ENCODE measurements around the gene PTMS.

The PTMS gene

DNA sequence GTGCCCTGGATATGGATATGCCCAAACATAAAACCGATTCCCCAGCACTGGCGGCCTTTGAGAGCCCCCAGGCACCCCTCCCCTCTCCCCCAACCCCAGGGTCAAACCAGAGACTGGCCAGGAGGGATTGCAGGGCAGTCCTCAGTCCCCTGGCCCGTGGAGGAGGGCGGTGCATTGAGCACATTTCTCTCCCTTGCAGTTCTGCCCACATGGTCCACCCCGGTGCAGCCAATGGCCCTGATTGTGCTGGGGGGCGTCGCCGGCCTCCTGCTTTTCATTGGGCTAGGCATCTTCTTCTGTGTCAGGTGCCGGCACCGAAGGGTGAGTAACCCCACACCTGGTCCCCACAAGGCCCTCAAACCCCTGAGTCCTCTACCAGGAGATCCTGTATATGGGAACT, 52.1 kb downstream of the PTMS start:
- Histone ChIP-seq H3K4me3 (ENCODE audit: low read length) (peak overlapping the region; percentile 5; the same call in 1 of the 2 replicates), H3K4me1 (ENCODE audit: insufficient read depth, low read length) (peaks cover 42% of the 10 kb centered on the region), H3K36me3 (ENCODE audit: insufficient read depth, low read length) (no peaks in the 10 kb centered on the region), H3K9ac (ENCODE audit: low read depth, low read length) (no peak overlapping the region), H3K27me3 (ENCODE audit: insufficient read depth, low read length) (peaks cover 24% of the 10 kb centered on the region), H3K27ac (ENCODE audit: low read depth, low read length) (no peak overlapping the region; the same call in 1 of the 2 replicates), H3K9me3 (ENCODE audit: insufficient read depth, low read depth, low read length) (no peaks in the 10 kb centered on the region)
- 60% methylated on average over 10 of the region's 10 CpGs for WGBS

GRCh38 chr12:6818645-6819044, 52.5 kb downstream of the PTMS start:
- no peaks in the 10 kb centered on the region for H3K36me3 ChIP-seq (ENCODE audit: insufficient read depth, low read length)
- no peak overlapping the region for H3K9ac ChIP-seq (ENCODE audit: low read depth, low read length)
- peaks cover 24% of the 10 kb centered on the region for H3K27me3 ChIP-seq (ENCODE audit: insufficient read depth, low read length)
- H3K27ac ChIP-seq (ENCODE audit: low read depth, low read length): no peak overlapping the region; the same call in 1 of the 2 replicates
- no peaks in the 10 kb centered on the region for H3K9me3 ChIP-seq (ENCODE audit: insufficient read depth, low read depth, low read length)
- H3K4me1 ChIP-seq (ENCODE audit: insufficient read depth, low read length): peaks cover 44% of the 10 kb centered on the region
- H3K4me3 ChIP-seq (ENCODE audit: low read length): peak overlapping the region; percentile 5; the same call in 1 of the 2 replicates
- 72% methylated on average over 5 of the region's 5 CpGs for WGBS

DNA sequence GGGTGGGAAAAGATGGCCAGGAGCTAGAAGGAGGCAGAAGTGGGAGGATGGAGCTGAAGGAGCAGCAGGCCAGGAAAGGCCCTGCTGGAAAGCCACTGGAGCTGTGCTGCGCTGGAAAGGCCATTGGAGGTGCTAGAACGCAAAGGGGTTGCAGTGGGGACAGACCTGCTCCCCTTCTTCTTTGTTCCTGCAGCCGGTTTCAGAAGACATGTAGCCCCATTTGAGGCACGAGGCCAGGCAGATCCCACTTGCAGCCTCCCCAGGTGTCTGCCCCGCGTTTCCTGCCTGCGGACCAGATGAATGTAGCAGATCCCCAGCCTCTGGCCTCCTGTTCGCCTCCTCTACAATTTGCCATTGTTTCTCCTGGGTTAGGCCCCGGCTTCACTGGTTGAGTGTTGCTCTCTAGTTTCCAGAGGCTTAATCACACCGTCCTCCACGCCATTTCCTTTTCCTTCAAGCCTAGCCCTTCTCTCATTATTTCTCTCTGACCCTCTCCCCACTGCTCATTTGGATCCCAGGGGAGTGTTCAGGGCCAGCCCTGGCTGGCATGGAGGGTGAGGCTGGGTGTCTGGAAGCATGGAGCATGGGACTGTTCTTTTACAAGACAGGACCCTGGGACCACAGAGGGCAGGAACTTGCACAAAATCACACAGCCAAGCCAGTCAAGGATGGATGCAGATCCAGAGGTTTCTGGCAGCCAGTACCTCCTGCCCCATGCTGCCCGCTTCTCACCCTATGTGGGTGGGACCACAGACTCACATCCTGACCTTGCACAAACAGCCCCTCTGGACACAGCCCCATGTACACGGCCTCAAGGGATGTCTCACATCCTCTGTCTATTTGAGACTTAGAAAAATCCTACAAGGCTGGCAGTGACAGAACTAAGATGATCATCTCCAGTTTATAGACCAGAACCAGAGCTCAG, 53.2 kb downstream of the PTMS start:
- H3K4me1 ChIP-seq (ENCODE audit: insufficient read depth, low read length): peaks cover 44% of the 10 kb centered on the region

GRCh38 chr12:6820166-6820565, 54.0 kb downstream of the PTMS start:
- Histone ChIP-seq H3K9me3 (ENCODE audit: insufficient read depth, low read depth, low read length) (no peaks in the 10 kb centered on the region), H3K4me1 (ENCODE audit: insufficient read depth, low read length) (peaks cover 44% of the 10 kb centered on the region), H3K9ac (ENCODE audit: low read depth, low read length) (no peak overlapping the region), H3K27me3 (ENCODE audit: insufficient read depth, low read length) (peaks cover 35% of the 10 kb centered on the region), H3K4me3 (ENCODE audit: low read length) (no peak overlapping the region; the same call in 1 of the 2 replicates), H3K27ac (ENCODE audit: low read depth, low read length) (no peak overlapping the region), H3K36me3 (ENCODE audit: insufficient read depth, low read length) (no peaks in the 10 kb centered on the region)
- 68% methylated on average over 5 of the region's 5 CpGs for WGBS

More for the DNA sequence above, 53.2 kb downstream of the PTMS start:
- H3K27ac ChIP-seq (ENCODE audit: low read depth, low read length): no peak overlapping the region
- 71% methylated on average over 13 of the region's 13 CpGs for WGBS
- no peaks in the 10 kb centered on the region for H3K36me3 ChIP-seq (ENCODE audit: insufficient read depth, low read length)
- no peaks in the 10 kb centered on the region for H3K9me3 ChIP-seq (ENCODE audit: insufficient read depth, low read depth, low read length)
- no peak overlapping the region for H3K9ac ChIP-seq (ENCODE audit: low read depth, low read length)
- peaks cover 29% of the 10 kb centered on the region for H3K27me3 ChIP-seq (ENCODE audit: insufficient read depth, low read length)
- H3K4me3 ChIP-seq (ENCODE audit: low read length): no peak overlapping the region
